Measurements from ENCODE around the gene SNAPC2. TPM values are rescaled to one million over a fixed set of nuclear protein-coding genes. Genes with fewer than 3 reads are reported as not detected.

The SNAPC2 gene
- total RNA-seq, 1 experiment from 2014 or later, result 26.6 TPM

DNA sequence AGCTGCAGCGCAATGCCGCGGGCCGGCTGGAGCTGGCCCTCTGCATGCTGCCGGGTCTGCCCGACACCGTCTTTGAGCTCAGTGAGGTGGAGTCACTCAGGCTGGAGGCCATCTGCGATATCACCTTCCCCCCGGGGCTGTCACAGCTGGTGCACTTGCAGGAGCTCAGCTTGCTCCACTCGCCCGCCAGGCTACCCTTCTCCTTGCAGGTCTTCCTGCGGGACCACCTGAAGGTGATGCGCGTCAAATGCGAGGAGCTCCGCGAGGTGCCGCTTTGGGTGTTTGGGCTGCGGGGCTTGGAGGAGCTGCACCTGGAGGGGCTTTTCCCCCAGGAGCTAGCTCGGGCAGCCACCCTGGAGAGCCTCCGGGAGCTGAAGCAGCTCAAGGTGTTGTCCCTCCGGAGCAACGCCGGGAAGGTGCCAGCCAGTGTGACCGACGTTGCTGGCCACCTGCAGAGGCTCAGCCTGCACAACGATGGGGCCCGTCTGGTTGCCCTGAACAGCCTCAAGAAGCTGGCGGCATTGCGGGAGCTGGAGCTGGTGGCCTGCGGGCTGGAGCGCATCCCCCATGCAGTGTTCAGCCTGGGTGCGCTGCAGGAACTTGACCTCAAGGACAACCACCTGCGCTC lies 20.3 kb upstream of the SNAPC2 start:
- Histone ChIP-seq H3K27me3 (replicated peaks) (no peaks in the 10 kb centered on the region), H3K36me3 (peaks cover 9% of the 10 kb centered on the region; the same call in 1 of the 2 replicates), H3K27ac (no peak overlapping the region), H3K4me3 (no peak overlapping the region), H3K4me1 (replicated peaks) (peaks cover 15% of the 10 kb centered on the region), H3K9me3 (replicated peaks) (no peaks in the 10 kb centered on the region)
- DNase-seq (ENCODE audit: low read depth in 1 of 2, low spot score in 2 of 2), result no peak

GRCh38 chr19:7900401-7900870 lies 19.7 kb upstream of the SNAPC2 start:
- H3K4me1 ChIP-seq (replicated peaks), result peaks cover 16% of the 10 kb centered on the region
- no peaks in the 10 kb centered on the region for H3K27me3 ChIP-seq (replicated peaks)
- no peak for DNase-seq (ENCODE audit: low read depth in 1 of 2, low spot score in 2 of 2)
- H3K27ac ChIP-seq, result no peak overlapping the region
- H3K4me3 ChIP-seq, result no peak overlapping the region
- H3K9me3 ChIP-seq (replicated peaks), result no peaks in the 10 kb centered on the region
- peaks cover 9% of the 10 kb centered on the region; the same call in 1 of the 2 replicates for H3K36me3 ChIP-seq

GRCh38 chr19:7900931-7901330 lies 19.2 kb upstream of the SNAPC2 start:
- Histone ChIP-seq H3K4me3 (no peak overlapping the region), H3K9me3 (replicated peaks) (no peaks in the 10 kb centered on the region), H3K36me3 (peaks cover 12% of the 10 kb centered on the region), H3K27me3 (replicated peaks) (no peaks in the 10 kb centered on the region), H3K27ac (no peak overlapping the region), H3K4me1 (replicated peaks) (peaks cover 16% of the 10 kb centered on the region)
- DNase-seq (ENCODE audit: low read depth in 1 of 2, low spot score in 2 of 2), result no peak

- Histone ChIP-seq H3K9me3 (replicated peaks) (no peaks in the 10 kb centered on the region), H3K4me3 (no peak overlapping the region), H3K36me3 (peaks cover 16% of the 10 kb centered on the region), H3K4me1 (replicated peaks) (peaks cover 16% of the 10 kb centered on the region), H3K27me3 (replicated peaks) (no peaks in the 10 kb centered on the region), H3K27ac (no peak overlapping the region)
- no peak for DNase-seq (ENCODE audit: low read depth in 1 of 2, low spot score in 2 of 2)
These were observed 18.8 kb upstream of the SNAPC2 start for GRCh38 chr19:7901337-7901736.

GRCh38 chr19:7902796-7903243 lies 17.3 kb upstream of the SNAPC2 start:
- Histone ChIP-seq H3K36me3 (peaks cover 23% of the 10 kb centered on the region), H3K9me3 (replicated peaks) (no peaks in the 10 kb centered on the region), H3K27me3 (replicated peaks) (no peaks in the 10 kb centered on the region), H3K4me1 (replicated peaks) (peaks cover 16% of the 10 kb centered on the region), H3K27ac (no peak overlapping the region), H3K4me3 (peak overlapping the region; percentile 91)
- DNase-seq (ENCODE audit: low read depth in 1 of 2, low spot score in 2 of 2), result no peak

GRCh38 chr19:7903244-7904073 lies 16.7 kb upstream of the SNAPC2 start, which contains the start of gene MAP2K7:
Gene MAP2K7, plus strand, starts transcription at chr19:7903877. Its CDS starts 68 bp downstream, at chr19:7903945.
- no peaks in the 10 kb centered on the region for H3K27me3 ChIP-seq (replicated peaks)
- DNase-seq (ENCODE audit: low read depth in 1 of 2, low spot score in 2 of 2), result peak; percentile 100
- H3K4me1 ChIP-seq (replicated peaks), result peaks cover 16% of the 10 kb centered on the region
- peak within 1 kb of the TSS; percentile 91 for H3K4me3 ChIP-seq
- H3K36me3 ChIP-seq, result peaks cover 23% of the 10 kb centered on the region
- H3K9me3 ChIP-seq (replicated peaks), result no peaks in the 10 kb centered on the region
- peak within 1 kb of the TSS; percentile 56 for H3K27ac ChIP-seq

GRCh38 chr19:7904074-7905020 lies 15.8 kb upstream of the SNAPC2 start:
- Histone ChIP-seq H3K27ac (peak overlapping the region; percentile 56), H3K9me3 (replicated peaks) (no peaks in the 10 kb centered on the region), H3K4me3 (peak overlapping the region; percentile 91), H3K36me3 (peaks cover 28% of the 10 kb centered on the region), H3K27me3 (replicated peaks) (no peaks in the 10 kb centered on the region), H3K4me1 (replicated peaks) (peaks cover 16% of the 10 kb centered on the region)
- peak; percentile 54 to 56 for DNase-seq (ENCODE audit: low read depth in 1 of 2, low spot score in 2 of 2)

DNA sequence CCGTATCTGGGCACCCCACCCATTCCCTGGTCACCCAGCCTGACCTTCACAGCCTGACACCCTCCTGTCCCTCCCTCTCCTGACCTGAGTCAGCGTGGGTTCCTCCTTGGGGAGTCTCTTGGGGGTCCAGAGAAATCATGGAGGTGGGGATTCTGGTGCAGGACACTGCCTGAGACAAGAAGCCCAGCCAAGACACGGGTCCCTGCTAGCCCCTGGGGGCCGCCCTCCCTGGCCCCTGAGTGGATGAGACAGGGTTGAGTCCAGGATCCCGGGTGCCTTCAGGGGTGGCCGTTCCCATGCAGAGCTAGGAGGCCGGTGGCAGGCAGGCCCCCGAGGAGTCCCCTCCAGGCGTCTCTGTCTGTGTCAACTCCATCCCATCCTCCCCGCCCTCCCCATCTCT lies 14.9 kb upstream of the SNAPC2 start:
- Histone ChIP-seq H3K4me3 (no peak overlapping the region), H3K4me1 (replicated peaks) (peaks cover 16% of the 10 kb centered on the region), H3K27me3 (replicated peaks) (no peaks in the 10 kb centered on the region), H3K36me3 (peaks cover 34% of the 10 kb centered on the region), H3K9me3 (replicated peaks) (no peaks in the 10 kb centered on the region), H3K27ac (no peak overlapping the region)
- DNase-seq (ENCODE audit: low read depth in 1 of 2, low spot score in 2 of 2), result no peak

DNA sequence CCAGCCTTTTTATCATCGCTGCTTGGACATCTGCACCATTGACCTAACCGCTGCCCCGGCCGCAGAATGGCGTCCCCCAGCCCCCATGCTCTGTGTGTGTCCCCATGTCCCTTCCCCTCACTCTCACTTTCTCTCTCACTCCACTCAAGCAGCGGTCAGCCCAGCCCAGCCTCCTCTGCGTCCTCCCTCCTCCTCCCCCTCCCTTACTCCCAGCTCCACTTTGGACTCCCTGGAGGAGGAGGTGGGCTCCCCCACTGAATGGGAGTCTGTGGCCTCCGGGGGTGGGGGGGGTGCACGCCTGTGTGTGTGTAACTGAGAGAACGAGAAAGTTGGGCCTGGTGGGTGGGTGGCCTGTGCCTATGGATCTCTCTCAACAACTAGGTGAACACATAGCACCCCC lies 14.3 kb upstream of the SNAPC2 start:
- Histone ChIP-seq H3K27ac (no peak overlapping the region), H3K36me3 (peaks cover 40% of the 10 kb centered on the region), H3K27me3 (replicated peaks) (no peaks in the 10 kb centered on the region), H3K9me3 (replicated peaks) (no peaks in the 10 kb centered on the region), H3K4me1 (replicated peaks) (peaks cover 16% of the 10 kb centered on the region), H3K4me3 (no peak overlapping the region)
- DNase-seq (ENCODE audit: low read depth in 1 of 2, low spot score in 2 of 2), result no peak

- Histone ChIP-seq H3K27ac (no peak overlapping the region), H3K27me3 (replicated peaks) (no peaks in the 10 kb centered on the region), H3K36me3 (peaks cover 50% of the 10 kb centered on the region)
These were observed 13.0 kb upstream of the SNAPC2 start for GRCh38 chr19:7907122-7907521.

GRCh38 chr19:7907544-7907943 lies 12.6 kb upstream of the SNAPC2 start:
- Histone ChIP-seq H3K36me3 (peaks cover 52% of the 10 kb centered on the region), H3K9me3 (replicated peaks) (no peaks in the 10 kb centered on the region), H3K4me1 (replicated peaks) (peaks cover 16% of the 10 kb centered on the region), H3K4me3 (no peak overlapping the region), H3K27me3 (replicated peaks) (no peaks in the 10 kb centered on the region), H3K27ac (no peak overlapping the region)
- DNase-seq (ENCODE audit: low read depth in 1 of 2, low spot score in 2 of 2), result no peak

More at GRCh38 chr19:7907122-7907521, 13.0 kb upstream of the SNAPC2 start:
- Histone ChIP-seq H3K9me3 (replicated peaks) (no peaks in the 10 kb centered on the region), H3K4me3 (no peak overlapping the region), H3K4me1 (replicated peaks) (peaks cover 16% of the 10 kb centered on the region)
- no peak for DNase-seq (ENCODE audit: low read depth in 1 of 2, low spot score in 2 of 2)

GRCh38 chr19:7908078-7908699 lies 11.9 kb upstream of the SNAPC2 start:
- H3K9me3 ChIP-seq (replicated peaks), result no peaks in the 10 kb centered on the region
- peaks cover 9% of the 10 kb centered on the region for H3K4me1 ChIP-seq (replicated peaks)
- H3K36me3 ChIP-seq, result peaks cover 55% of the 10 kb centered on the region
- H3K4me3 ChIP-seq, result no peak overlapping the region
- no peak overlapping the region for H3K27ac ChIP-seq
- DNase-seq (ENCODE audit: low read depth in 1 of 2, low spot score in 2 of 2), result no peak
- H3K27me3 ChIP-seq (replicated peaks), result no peaks in the 10 kb centered on the region

Data from SJSA1 (cell line).